Glutamatergic neuron (in vitro differentiated cells): ENCODE results near the gene STARD3. TPM values are rescaled to one million over a fixed set of nuclear protein-coding genes. Genes with fewer than 3 reads are reported as not detected.

Experiments
- DNase-seq: peaks from one replicate; pipeline ENCODE4 v3.0.0; 2022
- H3K27ac Mint-ChIP-seq: one replicate; pipeline ENCODE4 v1.8.0; 2020; ENCODE audit warnings: mild to moderate bottlenecking, mixed read lengths, inconsistent platforms; ENCODE audit not compliant: unreplicated experiment
- H3K27me3 Mint-ChIP-seq: one replicate; pipeline ENCODE4 v1.8.0; 2020; ENCODE audit warnings: mild to moderate bottlenecking, moderate library complexity, mixed read lengths, inconsistent platforms; ENCODE audit not compliant: unreplicated experiment
- H3K36me3 Mint-ChIP-seq: one replicate; pipeline ENCODE4 v1.8.0; 2020; ENCODE audit warnings: mild to moderate bottlenecking, mixed read lengths, inconsistent platforms; ENCODE audit not compliant: unreplicated experiment
- H3K4me1 Mint-ChIP-seq: one replicate; pipeline ENCODE4 v1.8.0; 2020; ENCODE audit warnings: mild to moderate bottlenecking, low read depth, mixed read lengths, inconsistent platforms; ENCODE audit not compliant: unreplicated experiment
- H3K4me3 Mint-ChIP-seq: one replicate; pipeline ENCODE4 v1.8.0; 2020; ENCODE audit warnings: mild to moderate bottlenecking, mixed read lengths, inconsistent platforms; ENCODE audit not compliant: unreplicated experiment
- H3K9me3 Mint-ChIP-seq: one replicate; pipeline ENCODE4 v1.8.0; 2020; ENCODE audit warnings: mild to moderate bottlenecking, moderate library complexity, mixed read lengths, inconsistent platforms; ENCODE audit not compliant: unreplicated experiment
- CTCF ChIP-seq: fragments of 200-600 bp; sonication (generic); IDR thresholded peaks from one replicate; pipeline ENCODE4 v1.5.0; 2021; ENCODE audit not compliant: partially characterized antibody, unreplicated experiment
- total RNA-seq: library from RNA; stranded (reverse); fragmentation: NEBNext Ultra II Directional; extraction: Animal tissue kit (Norgen Biotek cat#: 25700); gene quantifications from one replicate; pipeline ENCODE4 v1.2.1, GENCODE V29; 2021; ENCODE audit not compliant: unreplicated experiment

STARD3 gene
- total RNA-seq, 1 donor from 2014 or later = 48.0 TPM

GRCh38 chr17:39607851-39608130, 29.2 kb upstream of the STARD3 start, which contains the start of gene NEUROD2:
TSS of gene NEUROD2 (minus strand) at chr17:39607920. CDS start at chr17:39606599, 1,321 bp downstream.
- H3K27ac Mint-ChIP-seq = peak within 1 kb of the TSS; percentile 60
- no peak for TF ChIP-seq CTCF

GRCh38 chr17:39608142-39608981, 28.6 kb upstream of the STARD3 start:
- peaks cover 2% of the 10 kb centered on the region for H3K9me3 Mint-ChIP-seq
- peaks cover 12% of the 10 kb centered on the region for H3K27me3 Mint-ChIP-seq
- H3K27ac Mint-ChIP-seq = peak overlapping the region; percentile 60
- H3K36me3 Mint-ChIP-seq = no peaks in the 10 kb centered on the region
- peaks cover 23% of the 10 kb centered on the region for H3K4me1 Mint-ChIP-seq
- H3K4me3 Mint-ChIP-seq = peak overlapping the region; percentile 75
- DNase-seq = no peak
- TF ChIP-seq CTCF = no peak

More at GRCh38 chr17:39607851-39608130, 29.2 kb upstream of the STARD3 start, which contains the start of gene NEUROD2:
- Mint-ChIP-seq H3K9me3 (peaks cover 3% of the 10 kb centered on the region), H3K4me1 (peaks cover 23% of the 10 kb centered on the region), H3K27me3 (peaks cover 15% of the 10 kb centered on the region), H3K36me3 (no peaks in the 10 kb centered on the region), H3K4me3 (peak within 1 kb of the TSS; percentile 88)
- no peak for DNase-seq

- Mint-ChIP-seq H3K36me3 (peaks cover 2% of the 10 kb centered on the region), H3K27ac (peak overlapping the region; percentile 14), H3K4me3 (no peak overlapping the region), H3K4me1 (peaks cover 20% of the 10 kb centered on the region), H3K9me3 (peaks cover 2% of the 10 kb centered on the region), H3K27me3 (peaks cover 9% of the 10 kb centered on the region)
- TF ChIP-seq CTCF = no peak
- DNase-seq = no peak
Measured at GRCh38 chr17:39609416-39610025, 27.4 kb upstream of the STARD3 start.

- no peak overlapping the region for H3K4me3 Mint-ChIP-seq
- H3K4me1 Mint-ChIP-seq = peaks cover 15% of the 10 kb centered on the region
- no peak for TF ChIP-seq CTCF
- no peak overlapping the region for H3K27ac Mint-ChIP-seq
- H3K36me3 Mint-ChIP-seq = peaks cover 5% of the 10 kb centered on the region
- peaks cover 5% of the 10 kb centered on the region for H3K27me3 Mint-ChIP-seq
- no peak for DNase-seq
- peaks cover 2% of the 10 kb centered on the region for H3K9me3 Mint-ChIP-seq
Measured at GRCh38 chr17:39611401-39612112, 25.4 kb upstream of the STARD3 start.
